GM19467 (cell line): Measurements from ENCODE around the gene SCARF2.
"Not testable (repeated sequence)": the region's sequence is repeated elsewhere in the genome, so short reads cannot be mapped to it uniquely, and the experiment has no call there.

Source experiments
- ATAC-seq: cut with Tn5 transposase; IDR thresholded peaks from one replicate; pipeline ENCODE4 v1.9.1; 2021; ENCODE audit warnings: mild to moderate bottlenecking, moderate library complexity; ENCODE audit not compliant: unreplicated experiment

Gene SCARF2

GRCh38 chr22:20429254-20430100 is 8.1 kb downstream of the SCARF2 start:
- no peak for ATAC-seq

GRCh38 chr22:20428496-20429253 is 8.9 kb downstream of the SCARF2 start:
- no peak for ATAC-seq

- ATAC-seq = no peak
Measured at GRCh38 chr22:20427945-20428417, 9.6 kb downstream of the SCARF2 start.

- ATAC-seq = no peak
Measured at GRCh38 chr22:20427104-20427944, 10.3 kb downstream of the SCARF2 start.

- no peak for ATAC-seq
Measured at GRCh38 chr22:20426259-20426615, 11.4 kb downstream of the SCARF2 start.

GRCh38 chr22:20425566-20426258 is 11.9 kb downstream of the SCARF2 start:
- no peak for ATAC-seq

- no peak for ATAC-seq
Measured at GRCh38 chr22:20424932-20425565, 12.6 kb downstream of the SCARF2 start.

- ATAC-seq = no peak
Measured at GRCh38 chr22:20424568-20424931, 13.1 kb downstream of the SCARF2 start.

GRCh38 chr22:20423906-20424551 is 13.6 kb downstream of the SCARF2 start:
- ATAC-seq = no peak

GRCh38 chr22:20423008-20423905 is 14.4 kb downstream of the SCARF2 start:
- no peak for ATAC-seq

GRCh38 chr22:20422271-20423007 is 15.2 kb downstream of the SCARF2 start:
- no peak for ATAC-seq

GRCh38 chr22:20421507-20421874 is 16.1 kb downstream of the SCARF2 start:
- ATAC-seq = no peak

- no peak for ATAC-seq
Measured at GRCh38 chr22:20420157-20420842, 17.3 kb downstream of the SCARF2 start.

- ATAC-seq = no peak
Measured at GRCh38 chr22:20419664-20419951, 18.0 kb downstream of the SCARF2 start.

- ATAC-seq = no peak
Measured at GRCh38 chr22:20418211-20418788, 19.3 kb downstream of the SCARF2 start.

- not testable (repeated sequence) for ATAC-seq
Measured at GRCh38 chr22:20415699-20416098, 21.9 kb downstream of the SCARF2 start.

GRCh38 chr22:20415241-20415640 is 22.4 kb downstream of the SCARF2 start:
- ATAC-seq = not testable (repeated sequence)
